Lower leg skin (tissue), 4 donors: ENCODE measurements around the gene CD14. TPM values are rescaled to one million over a fixed set of nuclear protein-coding genes. Genes with fewer than 3 reads are reported as not detected.

ENCODE experiments used
- DNase-seq, 2 donors: peaks; one replicate each; pipeline ENCODE4 v3.0.0-alpha.2; 2019; ENCODE audit warnings: low spot score in 2 of 2
- H3K4me3 ChIP-seq: fragments of 200-600 bp; sonication (generic); 2 replicates; pipeline ENCODE4 v1.5.1; 2017; ENCODE audit warnings: mild to moderate bottlenecking, low read depth; ENCODE audit not compliant: poor library complexity, severe bottlenecking
- CTCF ChIP-seq, 3 donors: fragments of 450-650 bp; IDR thresholded peaks; one replicate each; pipeline ENCODE4 v1.5.1; 2016; ENCODE audit warnings: antibody characterized with exemption in 3 of 3, mild to moderate bottlenecking in 3 of 3, moderate library complexity in 2 of 3
- POLR2A ChIP-seq, 2 donors: fragments of 450-650 bp; IDR thresholded peaks; one replicate each; pipeline ENCODE4 v1.6.1; 2016 to 2017; ENCODE audit warnings: antibody characterized with exemption in 2 of 2, mild to moderate bottlenecking in 1 of 2, moderate library complexity in 1 of 2
- WGBS, 2 donors: methylation state at CpG; one replicate each; pipeline ENCODE4 v1.1.5; 2018; 5-methylcytosine and 5-hydroxymethylcytosine counted together
- intact Hi-C: fragments of 100-400 bp; cut with DNase I; formaldehyde crosslinking; loops from one replicate; pipeline ENCODE4 v1.15.0; 2023; ENCODE audit warnings: low total_unique reads
- total RNA-seq, 4 donors: library from RNA; depleted of rRNA; stranded (reverse); fragments of >200 nt; gene quantifications; one replicate each; pipeline ENCODE4 v1.1.0, GENCODE V29; 2016

Gene CD14
- total RNA-seq, 4 donors from 2014 or later = 14.9 to 22.1 (median 19.1) TPM

GRCh38 chr5:140633501-140633900, 526 bp upstream of the CD14 start:
- WGBS, 2 donors = 85 to 88% methylated on average over 2 of the region's 2 CpGs
- no peak for DNase-seq
- H3K4me3 ChIP-seq = no peak overlapping the region
- no peak for TF ChIP-seq CTCF (IDR thresholded peaks at IDR 0.05)
- no peak for TF ChIP-seq POLR2A (IDR thresholded peaks at IDR 0.05)
- intact Hi-C loops = loop anchor here (10.0 kb wide), 2 partner anchors 69 to 269 kb away; partner anchors contain the start of genes APBB3, SLC35A4 and SLC4A9

DNA sequence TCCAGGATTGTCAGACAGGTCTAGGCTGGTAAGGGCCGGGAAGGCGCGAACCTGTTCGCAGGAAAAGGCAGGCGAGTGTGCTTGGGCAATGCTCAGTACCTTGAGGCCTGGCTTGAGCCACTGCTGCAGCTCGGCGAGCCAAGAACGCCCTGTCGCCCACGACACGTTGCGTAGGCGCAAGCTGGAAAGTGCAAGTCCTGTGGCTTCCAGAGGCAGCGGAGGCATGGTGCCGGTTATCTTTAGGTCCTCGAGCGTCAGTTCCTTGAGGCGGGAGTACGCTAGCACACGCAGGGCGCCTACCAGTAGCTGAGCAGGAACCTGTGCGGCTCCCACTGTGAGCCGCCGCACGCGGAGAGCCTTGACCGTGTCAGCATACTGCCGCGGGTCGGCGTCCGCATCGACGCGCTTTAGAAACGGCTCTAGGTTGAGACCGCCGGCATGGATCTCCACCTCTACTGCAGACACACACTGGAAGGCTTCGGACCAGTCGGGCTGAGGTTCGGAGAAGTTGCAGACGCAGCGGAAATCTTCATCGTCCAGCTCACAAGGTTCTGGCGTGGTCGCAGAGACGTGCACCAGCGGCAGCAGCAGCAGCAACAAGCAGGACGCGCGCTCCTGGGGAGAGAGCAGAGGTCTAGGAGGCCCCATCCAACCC, 482 bp downstream of the CD14 start:
- DNase-seq = peak in 1 of 2 donors; percentile 89
- whole genome bisulfite sequencing, 2 donors = 0 to 3% methylated on average over 22 to 43 of the region's 51 CpGs
- intact Hi-C loops = loop anchor here (10.0 kb wide), 2 partner anchors 68 to 268 kb away; partner anchors contain the start of genes APBB3, SLC35A4 and SLC4A9

DNA sequence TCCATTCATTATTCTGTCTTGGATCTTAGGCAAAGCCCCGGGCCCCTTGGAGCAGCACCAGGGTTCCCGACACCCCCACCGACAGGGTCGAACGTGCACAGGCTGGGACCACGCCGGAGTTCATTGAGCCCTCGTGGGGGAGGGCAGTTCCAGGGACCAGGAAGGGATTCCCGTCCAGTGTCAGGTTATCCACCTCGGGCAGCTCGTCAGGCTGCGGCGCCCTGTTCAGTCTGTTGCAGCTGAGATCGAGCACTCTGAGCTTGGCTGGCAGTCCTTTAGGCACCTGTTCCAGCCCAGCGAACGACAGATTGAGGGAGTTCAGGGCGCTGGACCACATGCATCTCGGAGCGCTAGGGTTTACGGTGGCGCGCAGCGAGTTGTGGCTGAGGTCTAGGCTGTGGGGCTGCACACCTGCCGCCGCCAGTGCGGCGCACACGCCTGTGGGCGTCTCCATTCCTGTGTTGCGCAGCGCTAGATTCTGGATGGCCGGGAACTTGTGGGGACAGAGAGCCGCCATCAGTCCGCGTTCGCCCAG, 1.1 kb downstream of the CD14 start:
- intact Hi-C loops = loop anchor here (10.0 kb wide), 2 partner anchors 67 to 267 kb away; partner anchors contain the start of genes APBB3, SLC35A4 and SLC4A9
- WGBS, 2 donors = 10 to 18% methylated on average over 28 to 31 of the region's 36 CpGs
- H3K4me3 ChIP-seq = peak overlapping the region; percentile 23
- no peak for DNase-seq
- no peak for TF ChIP-seq CTCF (IDR thresholded peaks at IDR 0.05)
- no peak for TF ChIP-seq POLR2A (IDR thresholded peaks at IDR 0.05)

More for the DNA sequence above, 482 bp downstream of the CD14 start:
- TF ChIP-seq CTCF (IDR thresholded peaks at IDR 0.05) (no peak), POLR2A (IDR thresholded peaks at IDR 0.05) (no peak)
- H3K4me3 ChIP-seq = peak overlapping the region; percentile 23

DNA sequence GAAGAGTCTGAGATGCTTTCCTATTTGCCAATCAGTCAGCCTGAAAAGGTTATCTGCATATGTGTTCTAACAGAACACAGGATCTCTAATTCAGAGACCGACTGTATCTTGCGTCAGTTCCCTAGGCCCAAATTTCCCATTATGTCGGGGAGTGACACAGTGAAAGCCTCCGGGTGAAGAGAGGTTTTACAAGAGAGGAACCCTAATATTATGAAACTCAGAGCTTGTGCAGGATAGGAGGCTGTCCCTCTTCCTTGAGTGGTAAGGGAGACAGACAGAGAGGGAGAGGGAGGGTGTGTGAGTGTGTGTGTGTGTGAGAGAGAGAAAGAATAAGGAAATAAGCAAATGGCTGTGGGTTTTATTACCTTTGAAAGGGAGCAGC, 1.9 kb downstream of the CD14 start:
- no peak for DNase-seq
- H3K4me3 ChIP-seq = no peak overlapping the region
- whole genome bisulfite sequencing, 2 donors = 79 to 91% methylated on average over 4 of the region's 4 CpGs

GRCh38 chr5:140630292-140631035, 2.5 kb downstream of the CD14 start:
- no peak overlapping the region for H3K4me3 ChIP-seq
- intact Hi-C loops = loop anchor here (10.0 kb wide), 2 partner anchors 66 to 266 kb away; partner anchors contain the start of genes APBB3, SLC35A4 and SLC4A9
- WGBS, 2 donors = 32 to 58% methylated on average over 2 of the region's 2 CpGs
- DNase-seq = no peak
- TF ChIP-seq POLR2A (IDR thresholded peaks at IDR 0.05) (no peak), CTCF (IDR thresholded peaks at IDR 0.05) (no peak)

More for the DNA sequence above, 1.9 kb downstream of the CD14 start:
- intact Hi-C loops = loop anchor here (10.0 kb wide), 2 partner anchors 66 to 266 kb away; partner anchors contain the start of genes APBB3, SLC35A4 and SLC4A9
- TF ChIP-seq CTCF (IDR thresholded peaks at IDR 0.05) = no peak
- no peak for TF ChIP-seq POLR2A (IDR thresholded peaks at IDR 0.05)
